Kidney capillary endothelial cell (primary cell): Measurements from ENCODE around the gene SLC25A4.
"Not testable (repeated sequence)": the region's sequence is repeated elsewhere in the genome, so short reads cannot be mapped to it uniquely, and the experiment has no call there.

Experiments
- DNase-seq: peaks from one replicate; pipeline ENCODE4 v3.0.0-alpha.2; 2018; ENCODE audit warnings: low spot score

The SLC25A4 gene

GRCh38 chr4:185142912-185143600 lies at the start of gene SLC25A4:
Gene SLC25A4, plus strand, starts transcription at chr4:185143266. Its CDS starts 107 bp downstream, at chr4:185143373.
- DNase-seq: peak; percentile 72

- no peak for DNase-seq
These were observed 49.5 kb upstream of the SLC25A4 start for GRCh38 chr4:185093603-185094002.

GRCh38 chr4:185096032-185096653 lies 46.9 kb upstream of the SLC25A4 start:
- peak; percentile 41 for DNase-seq

- no peak for DNase-seq
These were observed 44.6 kb upstream of the SLC25A4 start for GRCh38 chr4:185098474-185098873.

- DNase-seq: no peak
These were observed 43.9 kb upstream of the SLC25A4 start for GRCh38 chr4:185099024-185099682.

- DNase-seq: no peak
These were observed 43.1 kb upstream of the SLC25A4 start for GRCh38 chr4:185099940-185100339.

GRCh38 chr4:185100423-185100822 lies 42.6 kb upstream of the SLC25A4 start:
- DNase-seq: no peak

GRCh38 chr4:185101354-185101890 lies 41.6 kb upstream of the SLC25A4 start:
- no peak for DNase-seq

- no peak for DNase-seq
These were observed 38.3 kb upstream of the SLC25A4 start for GRCh38 chr4:185104733-185105132.

- no peak for DNase-seq
These were observed 36.7 kb upstream of the SLC25A4 start for GRCh38 chr4:185106353-185106752.

GRCh38 chr4:185107574-185107973 lies 35.5 kb upstream of the SLC25A4 start:
- not testable (repeated sequence) for DNase-seq

- DNase-seq: no peak
These were observed 34.9 kb upstream of the SLC25A4 start for GRCh38 chr4:185108185-185108584.

- no peak for DNase-seq
These were observed 34.4 kb upstream of the SLC25A4 start for GRCh38 chr4:185108669-185109068.

- no peak for DNase-seq
These were observed 33.3 kb upstream of the SLC25A4 start for GRCh38 chr4:185109736-185110135.

- no peak for DNase-seq
These were observed 32.7 kb upstream of the SLC25A4 start for GRCh38 chr4:185110375-185110823.

- peak; percentile 94 for DNase-seq
These were observed 31.0 kb upstream of the SLC25A4 start for GRCh38 chr4:185112104-185112503.

GRCh38 chr4:185113340-185113739 lies 29.7 kb upstream of the SLC25A4 start:
- no peak for DNase-seq

GRCh38 chr4:185115827-185116232 lies 27.2 kb upstream of the SLC25A4 start:
- DNase-seq: no peak

GRCh38 chr4:185117300-185117934 lies 25.6 kb upstream of the SLC25A4 start:
- DNase-seq: no peak

GRCh38 chr4:185118876-185119275 lies 24.2 kb upstream of the SLC25A4 start:
- no peak for DNase-seq

- not testable (repeated sequence) for DNase-seq
These were observed 23.6 kb upstream of the SLC25A4 start for GRCh38 chr4:185119467-185119866.

GRCh38 chr4:185119927-185120630 lies 23.0 kb upstream of the SLC25A4 start:
- DNase-seq: no peak
